ENCODE measurements around the gene MYH6. TPM values are rescaled to one million over a fixed set of nuclear protein-coding genes. Genes with fewer than 3 reads are reported as not detected.
"Not testable (repeated sequence)": the region's sequence is repeated elsewhere in the genome, so short reads cannot be mapped to it uniquely, and the experiment has no call there.

The MYH6 gene
- total RNA-seq, 1 donor from 2014 or later, result not detected

GRCh38 chr14:23392613-23393012 is 15.5 kb downstream of the MYH6 start:
- DNase-seq (ENCODE audit: low spot score), result no peak
- Mint-ChIP-seq H3K36me3 (ENCODE audit: low read depth) (no peaks in the 10 kb centered on the region), H3K4me3 (ENCODE audit: unreplicated experiment) (no peak overlapping the region), H3K27me3 (ENCODE audit: low read depth) (peaks cover 40% of the 10 kb centered on the region), H3K27ac (ENCODE audit: unreplicated experiment) (no peak overlapping the region), H3K9me3 (ENCODE audit: low read depth) (no peaks in the 10 kb centered on the region), H3K4me1 (ENCODE audit: low read depth) (no peaks in the 10 kb centered on the region)
- no peak for TF ChIP-seq CTCF (IDR thresholded peaks at IDR 0.05)

- H3K36me3 Mint-ChIP-seq (ENCODE audit: low read depth); H3K4me1 Mint-ChIP-seq (ENCODE audit: low read depth); H3K9me3 Mint-ChIP-seq (ENCODE audit: low read depth); DNase-seq (ENCODE audit: low spot score); H3K27ac Mint-ChIP-seq (ENCODE audit: unreplicated experiment); H3K4me3 Mint-ChIP-seq (ENCODE audit: unreplicated experiment): not testable (repeated sequence)
- H3K27me3 Mint-ChIP-seq (ENCODE audit: low read depth), result peaks cover 45% of the 10 kb centered on the region
These were observed 18.2 kb downstream of the MYH6 start for GRCh38 chr14:23389871-23390270.

GRCh38 chr14:23389396-23389795 is 18.7 kb downstream of the MYH6 start:
- DNase-seq (ENCODE audit: low spot score), result no peak
- Mint-ChIP-seq H3K4me3 (ENCODE audit: unreplicated experiment) (no peak overlapping the region), H3K9me3 (ENCODE audit: low read depth) (no peaks in the 10 kb centered on the region), H3K27ac (ENCODE audit: unreplicated experiment) (no peak overlapping the region), H3K4me1 (ENCODE audit: low read depth) (no peaks in the 10 kb centered on the region), H3K36me3 (ENCODE audit: low read depth) (no peaks in the 10 kb centered on the region), H3K27me3 (ENCODE audit: low read depth) (peaks cover 47% of the 10 kb centered on the region)
- TF ChIP-seq CTCF (IDR thresholded peaks at IDR 0.05), result no peak

- H3K27ac Mint-ChIP-seq (ENCODE audit: unreplicated experiment), result no peak overlapping the region
- no peaks in the 10 kb centered on the region for H3K36me3 Mint-ChIP-seq (ENCODE audit: low read depth)
- H3K4me3 Mint-ChIP-seq (ENCODE audit: unreplicated experiment), result no peak overlapping the region
- DNase-seq (ENCODE audit: low spot score), result no peak
- H3K9me3 Mint-ChIP-seq (ENCODE audit: low read depth), result no peaks in the 10 kb centered on the region
- peaks cover 50% of the 10 kb centered on the region for H3K27me3 Mint-ChIP-seq (ENCODE audit: low read depth)
- TF ChIP-seq CTCF (IDR thresholded peaks at IDR 0.05), result no peak
- no peaks in the 10 kb centered on the region for H3K4me1 Mint-ChIP-seq (ENCODE audit: low read depth)
These were observed 19.1 kb downstream of the MYH6 start for GRCh38 chr14:23388996-23389395.

- Mint-ChIP-seq H3K36me3 (ENCODE audit: low read depth) (no peaks in the 10 kb centered on the region), H3K9me3 (ENCODE audit: low read depth) (no peaks in the 10 kb centered on the region), H3K4me3 (ENCODE audit: unreplicated experiment) (no peak overlapping the region), H3K27me3 (ENCODE audit: low read depth) (peaks cover 50% of the 10 kb centered on the region), H3K27ac (ENCODE audit: unreplicated experiment) (no peak overlapping the region), H3K4me1 (ENCODE audit: low read depth) (no peaks in the 10 kb centered on the region)
- no peak for DNase-seq (ENCODE audit: low spot score)
- no peak for TF ChIP-seq CTCF (IDR thresholded peaks at IDR 0.05)
These were observed 19.9 kb downstream of the MYH6 start for GRCh38 chr14:23387916-23388882.
